Activated CD4-positive, alpha-beta T cell treated with anti-CD3 and anti-CD28 coated beads, Interleukin-2, amount 50 U/mL, for 16 hours (primary cell): ENCODE data around the gene CD63.

Source experiments
- DNase-seq: peaks from one replicate; pipeline ENCODE4 v3.0.0-alpha.2; 2020

CD63 gene

DNA sequence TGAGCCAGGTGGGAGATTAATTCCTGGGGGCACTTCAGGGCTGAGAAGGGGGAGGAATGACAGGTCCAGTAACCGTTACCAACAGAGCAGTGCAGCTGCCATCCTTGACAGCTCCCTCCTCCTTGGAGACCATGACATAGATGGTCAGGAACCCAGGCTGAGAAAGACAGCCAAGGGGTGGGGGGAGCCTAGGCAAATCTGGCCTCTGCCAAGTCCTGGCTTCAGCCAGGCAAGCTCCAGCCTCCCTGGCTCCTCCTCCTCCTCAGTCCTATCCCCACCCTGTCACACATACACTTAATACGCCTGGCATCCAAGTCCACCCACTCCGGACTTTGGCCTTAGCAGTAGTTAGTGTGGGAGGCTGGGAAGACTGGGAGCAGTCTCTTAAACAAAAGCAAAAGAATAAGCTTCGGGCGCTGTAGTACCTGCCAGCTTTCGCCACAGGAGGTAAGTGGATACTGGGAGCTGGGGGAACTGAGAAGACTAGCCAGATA, 8.7 kb downstream of the CD63 start, which contains the start of gene RDH5:
RDH5 (plus strand) TSS at position 323 of the 494 bp plus-strand sequence. CDS start 792 bp downstream, outside the sequence.
- no peak for DNase-seq

DNA sequence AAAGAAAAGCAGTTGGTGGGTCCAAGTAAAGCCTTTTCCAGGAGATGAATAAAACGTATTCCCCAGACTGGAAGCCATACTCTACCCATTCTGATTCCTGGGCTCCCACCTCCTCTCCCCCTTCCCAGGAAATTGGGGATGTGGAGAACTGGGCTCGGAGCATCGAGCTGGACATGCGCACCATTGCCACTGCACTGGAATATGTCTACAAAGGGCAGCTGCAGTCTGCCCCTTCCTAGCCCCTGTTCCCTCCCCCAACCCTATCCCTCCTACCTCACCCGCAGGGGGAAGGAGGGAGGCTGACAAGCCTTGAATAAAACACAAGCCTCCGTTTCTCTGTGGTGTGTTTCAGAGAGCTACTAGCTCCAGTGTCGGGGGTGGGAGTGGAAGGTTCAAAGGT, 9.4 kb downstream of the CD63 start:
- no peak for DNase-seq

DNA sequence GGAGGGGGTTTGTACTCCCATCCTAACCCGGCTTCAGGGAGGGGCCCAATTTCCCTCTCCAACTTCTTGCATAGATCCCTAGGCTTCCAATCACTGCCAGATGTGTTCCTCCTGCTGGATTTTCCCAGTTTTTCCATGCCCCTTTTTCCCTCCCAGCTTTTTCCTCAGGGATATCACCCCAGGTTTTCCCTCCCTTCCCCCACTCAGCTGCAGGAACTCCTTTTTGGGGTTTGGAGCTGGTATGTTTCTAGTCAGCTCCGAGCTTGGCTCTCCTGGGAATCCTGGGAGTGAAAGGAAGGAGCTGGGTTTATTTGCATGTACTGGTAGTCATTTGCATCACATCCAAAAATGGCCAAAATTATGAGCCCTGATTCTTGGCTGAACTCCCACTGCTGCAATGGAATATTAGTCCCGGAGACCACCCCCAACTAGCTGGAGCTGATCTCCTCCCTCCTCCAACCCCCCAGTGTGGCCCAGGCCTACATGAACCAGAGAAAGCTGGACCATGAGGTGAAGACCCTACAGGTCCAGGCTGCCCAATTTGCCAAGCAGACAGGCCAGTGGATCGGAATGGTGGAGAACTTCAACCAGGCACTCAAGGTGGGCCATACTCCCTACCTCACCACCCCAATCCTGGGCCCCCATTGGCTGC, 10.1 kb downstream of the CD63 start:
- no peak for DNase-seq

DNA sequence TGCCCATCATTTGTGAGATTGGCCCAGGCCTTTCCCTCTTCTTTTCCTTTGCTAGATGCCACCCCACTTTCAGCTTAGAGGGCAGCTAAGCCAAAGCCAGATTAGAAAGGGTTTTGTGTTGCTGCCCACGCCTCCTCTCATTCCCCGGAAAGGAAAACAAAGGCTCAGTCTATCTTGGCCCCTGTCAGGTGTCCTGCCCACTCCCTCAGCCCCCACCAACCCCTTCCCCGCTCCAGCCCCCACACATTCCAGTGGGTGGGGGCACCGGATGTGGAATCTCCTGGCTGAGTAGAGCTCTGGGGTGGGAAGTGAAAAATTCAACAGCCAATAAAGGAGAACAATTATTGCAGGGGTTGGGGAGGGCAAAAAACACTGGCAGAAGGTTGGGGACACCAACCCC, 10.8 kb downstream of the CD63 start:
- DNase-seq = no peak

DNA sequence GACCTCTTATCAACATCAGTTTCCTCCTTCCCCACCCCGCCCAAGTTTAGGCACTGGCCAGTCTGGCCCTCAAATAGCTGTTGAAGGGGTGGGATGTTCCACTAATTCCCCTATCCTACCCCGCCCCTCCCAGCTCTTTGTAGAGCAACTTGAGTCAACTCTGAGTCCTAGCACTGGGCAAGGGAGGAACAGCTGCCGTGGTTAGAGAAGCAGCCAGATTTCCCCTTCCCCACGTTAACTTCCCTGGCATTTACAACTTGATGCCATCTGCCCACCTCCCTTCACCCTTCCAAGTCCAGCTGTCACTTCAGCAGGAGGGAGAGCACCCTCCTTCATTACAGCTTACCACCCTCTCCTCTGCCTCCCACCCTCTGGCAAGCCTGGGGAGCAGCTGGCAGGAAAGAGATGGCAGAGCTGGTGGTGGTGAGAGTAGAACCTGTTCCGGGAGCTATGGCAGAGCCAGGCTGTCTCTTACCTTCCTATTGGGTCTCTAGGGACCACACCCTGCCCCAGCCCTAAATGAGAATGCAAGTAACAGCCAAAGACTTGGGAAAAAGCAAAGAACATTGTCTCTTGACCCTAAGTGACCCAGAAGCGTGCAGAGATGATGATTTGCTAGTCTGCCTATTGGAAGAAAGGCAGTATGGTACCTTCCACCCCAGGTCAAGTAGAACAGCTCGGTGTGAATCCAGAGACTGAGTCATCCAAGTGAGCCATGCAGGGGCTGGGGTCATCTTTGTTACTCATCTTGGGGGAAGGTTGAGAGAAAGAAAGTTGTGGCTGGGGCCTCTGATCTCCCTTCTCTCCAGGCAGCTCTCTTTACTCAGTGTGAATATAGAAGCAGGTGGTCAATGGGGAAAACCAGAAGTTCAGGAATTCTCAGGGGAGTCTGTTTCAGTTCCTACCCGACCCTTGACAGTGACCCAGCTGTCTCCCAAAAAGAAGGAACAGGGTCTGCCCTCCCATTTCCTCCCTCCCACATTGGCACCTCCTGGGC, 11.5 kb downstream of the CD63 start:
- peak; percentile 39 for DNase-seq

DNA sequence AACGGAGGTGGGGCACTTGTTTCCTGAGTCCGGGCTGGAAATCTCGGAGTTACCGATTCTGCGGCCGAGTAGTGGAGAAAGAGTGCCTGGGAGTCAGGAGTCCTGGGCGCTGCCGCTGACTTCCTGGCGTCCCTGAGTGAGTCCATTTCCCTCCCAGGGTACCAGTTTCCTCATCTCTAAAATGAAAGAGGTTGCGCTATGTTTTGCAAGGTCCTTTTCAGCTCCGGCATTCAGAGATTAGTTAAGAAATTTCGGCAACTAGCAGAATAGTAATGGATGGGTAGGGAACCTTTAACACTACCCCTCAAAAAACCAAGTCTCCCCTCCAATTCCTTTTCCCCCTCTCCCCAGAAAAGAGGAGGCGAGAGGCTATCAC, 12.2 kb downstream of the CD63 start:
- no peak for DNase-seq

DNA sequence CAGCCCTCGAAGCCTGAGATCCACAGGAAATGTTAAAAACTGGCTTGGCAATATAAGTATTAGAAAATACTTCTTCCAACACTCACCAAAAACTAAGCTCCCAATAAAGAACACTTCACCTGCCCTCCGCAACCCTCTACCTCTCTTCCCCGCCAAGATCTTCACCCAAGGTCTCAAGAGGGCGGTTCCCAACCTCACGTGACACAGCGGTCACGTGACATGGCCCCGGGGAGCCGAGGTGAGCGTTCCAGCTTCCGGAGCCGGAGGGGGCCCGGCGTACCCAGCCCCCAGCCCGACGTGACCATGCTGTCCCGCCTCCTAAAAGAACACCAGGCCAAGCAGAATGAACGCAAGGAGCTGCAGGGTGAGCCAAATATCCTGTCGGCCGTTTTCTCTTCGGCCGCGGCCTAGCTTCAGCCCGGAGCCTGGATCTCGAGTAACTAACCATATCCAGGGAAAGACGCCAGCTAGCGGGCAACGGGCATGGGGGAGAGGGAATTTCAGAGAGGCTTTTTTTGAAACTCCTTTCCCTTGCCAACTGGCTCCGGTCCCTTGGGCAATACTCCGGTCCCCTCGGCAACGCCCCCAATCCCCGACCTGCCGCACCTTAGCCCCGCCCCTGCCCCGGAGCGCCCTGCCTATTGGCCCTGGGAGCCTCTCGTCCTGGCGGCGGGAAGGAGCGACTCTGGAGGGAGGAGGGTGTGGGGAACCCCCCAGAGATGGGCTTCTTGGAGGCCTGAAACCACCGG, 12.8 kb downstream of the CD63 start, which contains the start of gene BLOC1S1:
BLOC1S1 (plus strand) TSS at position 214 of the 749 bp plus-strand sequence; CDS start at position 220, 6 bp downstream.
- DNase-seq = peak; percentile 96

DNA sequence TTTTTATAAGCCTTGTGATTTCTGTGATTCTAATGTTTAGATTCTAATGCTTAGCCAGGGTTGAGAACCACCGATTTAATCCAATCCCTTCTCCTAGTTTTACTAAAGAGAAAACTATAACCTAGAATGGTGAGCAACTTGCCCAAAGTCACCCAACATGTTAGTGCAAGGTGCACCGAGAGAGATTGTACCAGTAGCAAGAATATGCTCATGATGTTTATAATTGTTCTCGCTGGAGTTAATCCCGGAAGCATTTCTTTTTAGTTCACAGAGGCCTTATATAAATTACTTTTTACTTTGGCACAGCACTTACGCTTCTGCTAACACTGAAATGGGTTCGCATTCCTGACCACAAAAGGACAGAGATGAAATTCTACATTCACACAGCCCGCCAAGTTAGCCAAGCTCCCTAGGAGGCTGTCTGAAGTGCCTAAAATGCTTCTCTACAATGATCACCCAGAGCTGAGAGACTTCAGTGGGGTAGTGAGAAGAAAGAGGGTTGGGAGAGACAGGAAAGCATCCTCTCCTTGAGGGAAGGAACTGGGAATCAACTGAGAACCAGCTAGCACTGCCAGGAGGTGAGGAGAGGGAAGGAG, 13.5 kb downstream of the CD63 start:
- DNase-seq = no peak

DNA sequence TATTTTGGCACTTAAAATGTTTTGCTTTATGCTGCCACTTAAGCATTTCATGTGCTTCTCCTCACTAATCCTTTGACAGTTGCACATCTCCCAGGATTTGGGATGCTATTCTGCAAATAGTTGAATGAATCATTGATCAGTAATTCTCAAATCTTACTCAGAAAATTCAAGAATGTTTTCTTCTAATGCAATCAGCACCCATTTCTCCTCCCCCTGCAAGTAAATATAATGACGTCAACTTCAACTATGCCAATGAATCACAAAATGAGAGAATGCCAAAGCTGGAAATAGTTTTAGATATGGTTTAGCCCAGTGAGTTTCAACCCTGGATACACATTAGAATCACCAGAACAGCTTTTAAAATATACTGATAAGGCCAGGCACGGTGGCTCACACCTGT, 15.1 kb downstream of the CD63 start:
- no peak for DNase-seq

DNA sequence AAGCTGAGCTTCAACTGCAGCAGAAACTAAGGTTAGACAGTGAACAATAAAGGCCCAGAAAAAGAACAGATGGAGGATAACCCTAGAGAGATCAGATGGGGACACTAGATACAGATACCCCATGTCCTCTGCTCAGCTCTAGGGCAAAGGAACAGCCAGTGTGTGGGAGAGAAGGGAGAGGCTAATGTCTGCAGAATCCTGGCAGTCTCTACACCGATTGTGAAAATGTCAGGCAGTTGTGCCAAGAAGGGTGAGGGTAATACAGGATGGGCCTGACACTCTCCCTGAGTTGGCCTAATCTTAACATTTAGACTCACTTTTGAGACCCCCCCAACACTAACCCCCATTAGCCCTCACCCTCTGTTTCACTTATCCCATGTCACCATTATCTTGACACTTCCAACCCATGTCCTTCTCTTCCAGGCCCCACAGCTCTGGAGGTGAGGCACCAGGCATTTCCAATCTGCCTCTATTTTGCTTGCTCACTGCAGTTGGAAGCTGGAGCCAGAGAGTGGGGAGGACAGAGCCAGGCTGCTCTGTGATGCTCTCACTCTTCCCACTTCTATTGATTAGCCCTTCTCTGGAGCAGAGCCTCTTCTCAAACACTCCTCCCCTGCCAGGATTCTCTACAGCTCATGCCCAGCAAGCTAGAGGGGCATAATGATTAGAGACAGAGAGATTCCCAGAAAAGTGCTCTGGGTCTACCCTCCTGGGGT, 16.0 kb downstream of the CD63 start:
- DNase-seq = no peak

DNA sequence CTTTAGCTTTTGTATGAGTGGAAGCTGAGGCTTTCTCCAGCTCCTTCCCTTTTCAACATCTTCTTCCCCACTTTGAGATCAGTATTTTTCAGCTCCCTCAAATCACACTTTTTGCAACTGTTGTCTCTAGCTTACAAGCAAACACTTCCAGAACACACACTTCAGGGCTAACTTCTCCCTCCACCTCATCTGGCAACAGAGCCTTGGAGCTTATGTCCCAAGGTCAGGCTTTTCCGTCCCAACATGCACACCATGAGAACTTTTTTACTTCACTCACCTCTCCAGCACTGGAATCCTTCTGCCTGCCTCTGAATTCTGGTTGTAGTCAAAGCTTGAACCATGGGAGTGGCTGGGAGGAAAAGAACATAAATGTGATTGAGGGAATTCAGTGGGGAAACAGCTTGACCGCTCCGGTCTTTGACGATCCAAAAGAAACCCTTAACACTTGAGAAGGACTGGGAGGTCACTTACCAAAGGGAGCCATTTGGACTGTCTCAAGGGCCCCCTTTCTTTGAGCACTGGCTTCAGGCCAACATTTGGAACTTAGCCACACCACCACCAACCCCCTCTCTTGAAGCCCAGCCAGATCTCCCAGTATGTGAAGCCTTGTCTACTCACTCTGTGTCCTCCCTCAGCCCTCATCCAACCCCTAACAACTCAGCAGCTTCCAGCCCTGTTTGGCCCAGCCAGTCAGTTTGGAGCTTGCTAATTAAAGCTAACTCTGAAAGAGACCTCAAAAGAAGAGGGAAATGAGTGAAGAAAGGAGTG, 16.8 kb downstream of the CD63 start:
- no peak for DNase-seq

DNA sequence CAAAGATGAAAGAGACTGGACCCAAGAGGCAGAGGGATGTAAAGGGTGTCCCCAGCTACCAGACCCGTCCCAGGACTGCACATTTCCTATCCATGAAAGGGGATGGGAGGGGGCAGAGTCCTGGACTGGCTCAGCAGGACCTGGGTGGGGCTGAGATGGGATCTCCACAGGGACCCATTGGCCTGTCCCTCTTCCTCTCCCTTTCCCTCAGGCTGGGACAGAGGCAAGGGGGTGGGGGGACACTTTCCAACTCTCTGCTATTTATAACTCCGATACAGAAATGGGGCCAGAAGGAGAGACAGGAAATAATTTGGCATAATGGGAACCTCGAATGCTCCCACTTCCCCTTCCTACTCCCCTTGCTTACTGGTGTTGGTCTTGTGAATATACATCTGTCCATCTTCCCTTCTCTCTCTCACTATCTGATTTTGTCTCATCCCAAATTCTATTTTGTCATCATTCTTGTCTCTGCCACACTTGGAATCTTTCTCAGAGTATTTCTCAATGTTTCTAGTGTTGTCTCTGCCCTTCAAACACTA, 20.0 kb downstream of the CD63 start:
- DNase-seq = no peak

DNA sequence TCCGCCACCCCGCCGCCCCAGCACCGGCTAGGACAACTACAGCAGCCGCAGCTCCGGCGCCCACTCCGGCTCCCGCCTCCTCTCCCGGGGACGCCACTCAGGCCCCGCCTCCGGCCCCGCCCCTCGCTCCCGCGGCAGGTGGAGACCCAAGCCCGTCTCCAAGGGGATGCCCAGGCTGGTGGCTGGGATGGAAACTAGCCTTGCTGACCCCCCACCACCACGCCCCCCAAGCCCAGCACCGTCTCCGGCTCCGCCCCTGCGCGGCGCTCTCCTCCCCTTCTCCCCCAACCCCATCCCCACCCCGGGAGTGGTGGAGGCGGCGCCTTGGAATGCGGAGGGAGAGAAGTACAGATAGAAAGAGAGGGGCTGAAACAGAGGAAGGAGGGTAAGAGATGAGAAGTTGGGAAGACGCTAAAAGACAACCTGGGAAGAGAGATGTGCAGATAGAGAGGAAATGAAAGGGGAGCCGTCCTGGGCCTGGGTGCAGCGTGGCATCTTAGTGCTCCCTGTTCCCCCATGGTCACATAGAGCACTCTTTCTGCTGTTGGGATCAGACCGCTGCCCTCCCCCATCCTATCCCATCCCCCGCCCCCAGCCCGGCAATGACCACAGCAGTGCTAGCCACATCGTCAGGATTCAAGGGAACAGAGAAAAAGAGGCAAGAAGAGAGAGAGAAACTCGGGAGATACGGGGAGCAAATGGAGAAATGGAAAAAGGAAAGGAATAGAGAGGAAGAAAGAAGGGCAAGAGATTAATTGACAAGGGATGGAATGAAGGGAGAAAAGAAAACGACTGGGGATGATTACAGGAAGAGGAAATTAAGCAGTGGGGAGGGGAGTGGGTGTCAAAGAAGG, 20.7 kb downstream of the CD63 start, which contains the start of gene ITGA7:
ITGA7 (minus strand) TSS at position 64 of the 854 bp plus-strand sequence. CDS start 222 bp downstream, outside the sequence.
- DNase-seq = no peak

DNA sequence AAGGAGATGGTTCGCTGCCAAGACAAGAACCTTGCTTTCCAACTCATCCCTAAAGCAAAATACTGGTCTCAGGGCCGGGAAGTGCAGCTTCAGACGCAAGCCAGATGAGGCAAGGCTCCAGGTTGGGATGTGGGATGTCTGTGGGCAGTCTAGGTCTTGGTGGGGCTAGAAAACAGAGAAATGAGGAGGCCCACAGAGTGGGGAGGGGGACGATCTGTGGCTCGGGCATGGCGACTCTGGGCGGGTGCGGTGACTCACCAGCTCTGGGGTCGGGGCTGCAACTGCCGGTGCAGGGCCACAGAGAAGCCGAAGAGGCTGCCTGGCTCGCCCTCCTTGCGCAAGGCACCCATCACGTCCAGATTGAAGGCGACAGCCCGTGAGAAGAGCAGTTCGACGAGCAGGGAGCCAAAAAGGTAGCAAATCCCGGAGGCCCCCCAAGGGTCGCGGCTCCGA, 21.6 kb downstream of the CD63 start:
- no peak for DNase-seq

DNA sequence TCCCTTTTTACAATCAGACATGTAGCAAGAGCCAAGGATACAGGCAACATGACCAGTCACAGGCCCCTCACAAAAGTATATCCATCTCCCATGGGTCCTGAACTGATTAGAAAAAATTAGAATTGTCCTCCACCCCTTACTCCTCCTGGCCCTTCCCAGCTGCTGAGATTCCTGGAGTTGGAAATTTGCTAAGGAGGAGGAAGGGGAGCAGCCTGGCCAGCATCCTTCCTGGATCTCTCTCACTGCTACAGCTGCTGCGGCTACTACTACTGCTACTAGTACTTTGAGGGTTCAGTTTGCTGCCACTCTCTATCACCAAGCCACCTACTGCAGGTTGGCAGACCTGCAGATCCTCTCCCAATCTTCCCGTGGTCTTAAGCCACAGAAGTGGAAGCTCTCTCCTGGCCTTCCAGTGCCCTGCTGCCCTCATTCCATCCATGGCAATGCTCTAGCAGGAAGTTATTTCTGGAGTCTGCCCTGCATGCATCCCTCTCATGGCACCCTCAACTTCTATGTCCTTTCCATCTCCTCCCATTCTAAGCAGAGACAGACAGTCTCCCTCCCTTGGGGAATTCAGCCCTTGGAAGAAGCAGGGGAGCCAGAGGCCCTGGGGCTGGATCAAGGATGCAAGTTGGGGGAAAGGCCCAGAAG, 22.1 kb downstream of the CD63 start:
- DNase-seq = no peak

DNA sequence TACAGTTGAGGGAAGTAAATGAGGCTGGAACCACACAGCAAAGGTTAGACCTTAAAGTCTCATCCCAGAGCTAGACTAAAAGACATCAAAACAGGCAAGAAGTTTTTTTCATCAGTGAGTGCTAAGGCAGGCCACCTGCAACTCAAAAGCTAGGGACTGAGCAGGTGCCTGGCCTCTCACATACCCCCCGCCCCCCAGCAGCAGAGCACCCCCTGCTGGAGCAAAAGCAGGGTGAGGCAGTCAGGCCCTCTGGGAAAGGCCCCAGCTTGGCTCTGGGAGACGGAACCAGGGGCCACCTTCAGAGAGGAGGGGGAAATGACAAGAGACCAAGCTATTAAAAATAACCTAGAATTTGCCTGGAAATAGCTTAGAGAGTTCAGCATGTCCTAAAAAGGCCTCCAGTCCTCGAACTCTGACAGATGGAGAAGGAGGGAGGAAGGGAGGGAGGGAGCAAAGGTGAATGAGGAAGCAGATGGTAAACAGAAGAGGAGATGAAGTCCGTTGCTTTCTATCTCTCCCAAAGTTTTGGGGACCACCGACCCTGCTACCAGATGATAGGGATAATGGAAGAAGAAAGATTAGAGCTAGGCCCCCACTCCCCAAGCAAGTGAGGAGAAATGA, 22.9 kb downstream of the CD63 start:
- DNase-seq = no peak

DNA sequence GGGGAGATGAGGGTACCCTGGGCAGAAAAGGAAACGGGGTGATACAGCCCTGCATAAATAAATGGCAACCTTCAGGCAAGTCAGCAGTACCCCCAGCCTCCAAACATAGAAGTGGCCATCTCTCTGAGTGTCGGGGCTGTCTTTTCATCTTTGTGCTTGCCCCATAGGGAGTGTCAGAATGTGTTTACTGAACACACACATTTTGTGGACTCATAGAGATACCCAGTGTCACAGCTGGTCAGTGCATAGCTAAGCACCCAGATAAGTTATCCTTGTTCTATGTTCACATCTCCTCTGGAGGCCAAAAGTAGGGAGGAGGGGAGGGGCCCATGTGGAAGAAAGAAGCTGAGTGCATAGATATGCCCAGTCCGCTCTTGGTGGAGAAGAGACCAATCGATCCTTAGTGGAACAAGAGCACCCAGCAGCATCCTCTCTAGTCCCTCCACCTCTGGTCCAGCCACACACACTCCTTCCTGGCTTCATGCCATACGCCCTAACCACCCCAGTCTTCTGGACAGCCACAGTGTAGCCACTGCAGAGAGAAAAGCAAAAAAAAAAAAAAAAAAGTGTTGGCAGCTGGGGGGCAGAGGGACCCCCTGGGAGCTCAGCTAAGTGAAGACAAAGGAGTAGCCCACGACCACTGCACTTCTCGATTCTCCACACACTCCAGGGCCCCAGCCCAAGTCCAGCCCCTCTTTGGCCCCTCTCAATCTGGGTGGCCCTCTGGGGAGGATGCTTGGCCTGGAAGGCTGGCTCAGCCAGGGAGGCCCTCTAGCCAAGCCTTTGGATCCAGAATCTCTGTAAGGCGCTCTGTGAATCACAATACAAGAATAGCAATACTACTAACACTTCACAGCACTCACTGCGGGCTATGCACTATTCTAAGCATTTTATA, 23.7 kb downstream of the CD63 start:
- no peak for DNase-seq
